ENCODE results near the gene SNF8.
A peak's percentile ranks its signal among the peaks of the same experiment; 100 is the strongest.

Gene SNF8

GRCh38 chr17:48893646-48894508 lies 50.8 kb downstream of the SNF8 start:
- H3K27ac ChIP-seq (ENCODE audit: insufficient read depth, low read length, poor library complexity, severe bottlenecking): no peak overlapping the region
- no peaks in the 10 kb centered on the region for H3K9me3 ChIP-seq (ENCODE audit: control insufficient read depth, low read length)
- peaks cover 25% of the 10 kb centered on the region for H3K36me3 ChIP-seq (ENCODE audit: control insufficient read depth, insufficient read depth, low read length)
- H3K27me3 ChIP-seq (replicated peaks; ENCODE audit: control insufficient read depth, insufficient read depth, low read length, poor library complexity, severe bottlenecking): no peaks in the 10 kb centered on the region
- peaks cover 11% of the 10 kb centered on the region for H3K4me1 ChIP-seq (ENCODE audit: control insufficient read depth, insufficient read depth, low read length, poor library complexity, severe bottlenecking)
- DNase-seq: no peak
- no peak overlapping the region for H3K4me3 ChIP-seq (ENCODE audit: insufficient read depth, low read depth, low read length, poor library complexity, severe bottlenecking)

DNA sequence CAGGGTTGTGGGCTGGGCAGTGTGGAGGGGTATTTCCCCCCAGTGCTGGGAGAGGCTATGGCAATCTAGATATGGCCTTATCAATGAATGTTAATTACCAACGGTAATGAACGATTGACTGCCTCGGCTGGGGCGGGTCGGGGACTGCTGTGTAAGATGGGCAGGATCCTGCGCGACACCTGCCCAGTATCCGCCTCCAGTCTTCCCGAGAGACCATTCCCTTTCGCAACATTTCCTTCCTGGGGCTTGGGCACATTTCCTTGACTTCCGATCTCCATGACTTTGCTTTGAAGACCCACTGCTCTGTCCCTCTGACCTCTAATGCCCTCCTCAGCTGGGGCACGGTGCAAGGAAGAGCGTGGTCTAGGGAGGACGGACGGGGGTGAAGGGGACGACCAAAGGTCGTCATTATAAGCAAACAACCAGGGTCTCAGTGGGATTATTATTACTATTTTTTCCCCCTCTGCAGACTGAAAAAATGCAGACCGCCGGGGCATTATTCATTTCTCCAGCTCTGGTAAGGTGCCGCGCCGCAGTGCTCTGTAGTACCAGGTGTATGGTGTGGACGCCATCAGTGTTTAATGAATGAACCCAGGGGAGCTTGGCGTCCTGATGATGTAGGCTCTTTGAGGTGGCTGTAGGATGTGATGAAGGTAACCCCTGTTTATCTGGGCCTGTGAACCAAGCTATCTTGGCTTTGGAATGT lies 51.5 kb downstream of the SNF8 start:
- H3K27me3 ChIP-seq (replicated peaks; ENCODE audit: control insufficient read depth, insufficient read depth, low read length, poor library complexity, severe bottlenecking): no peaks in the 10 kb centered on the region
- H3K4me1 ChIP-seq (ENCODE audit: control insufficient read depth, insufficient read depth, low read length, poor library complexity, severe bottlenecking): peaks cover 11% of the 10 kb centered on the region
- H3K27ac ChIP-seq (ENCODE audit: insufficient read depth, low read length, poor library complexity, severe bottlenecking): peak overlapping the region; percentile 68
- DNase-seq: no peak
- H3K36me3 ChIP-seq (ENCODE audit: control insufficient read depth, insufficient read depth, low read length): peaks cover 25% of the 10 kb centered on the region
- H3K9me3 ChIP-seq (ENCODE audit: control insufficient read depth, low read length): no peaks in the 10 kb centered on the region
- peak overlapping the region; percentile 50 for H3K4me3 ChIP-seq (ENCODE audit: insufficient read depth, low read depth, low read length, poor library complexity, severe bottlenecking)

- H3K27ac ChIP-seq (ENCODE audit: insufficient read depth, low read length, poor library complexity, severe bottlenecking): no peak overlapping the region
- no peak overlapping the region for H3K4me3 ChIP-seq (ENCODE audit: insufficient read depth, low read depth, low read length, poor library complexity, severe bottlenecking)
- peaks cover 11% of the 10 kb centered on the region for H3K4me1 ChIP-seq (ENCODE audit: control insufficient read depth, insufficient read depth, low read length, poor library complexity, severe bottlenecking)
- H3K27me3 ChIP-seq (replicated peaks; ENCODE audit: control insufficient read depth, insufficient read depth, low read length, poor library complexity, severe bottlenecking): no peaks in the 10 kb centered on the region
- H3K9me3 ChIP-seq (ENCODE audit: control insufficient read depth, low read length): no peaks in the 10 kb centered on the region
- H3K36me3 ChIP-seq (ENCODE audit: control insufficient read depth, insufficient read depth, low read length): peaks cover 6% of the 10 kb centered on the region
- no peak for DNase-seq
Observed at GRCh38 chr17:48890086-48890485, 54.6 kb downstream of the SNF8 start.

DNA sequence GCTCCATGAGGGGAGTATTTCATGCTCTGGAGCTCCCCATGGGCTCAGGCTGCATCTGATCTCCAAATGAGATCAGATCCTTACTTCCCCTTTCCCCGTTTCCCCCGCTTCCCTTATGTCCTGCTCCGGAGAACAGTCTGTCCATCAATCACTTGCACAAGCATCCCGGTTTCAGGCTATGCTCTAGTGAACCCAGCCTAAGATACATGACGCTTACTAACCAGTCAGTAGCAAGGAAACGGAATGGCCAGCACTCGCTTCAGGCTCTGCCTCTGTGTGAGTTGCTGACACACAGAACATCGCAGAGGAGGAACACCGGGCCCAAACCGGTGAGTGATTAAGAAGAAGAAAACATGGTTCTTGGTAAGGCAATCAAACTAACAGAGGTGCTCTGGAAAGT lies 61.5 kb downstream of the SNF8 start:
- Histone ChIP-seq H3K4me1 (ENCODE audit: control insufficient read depth, insufficient read depth, low read length, poor library complexity, severe bottlenecking) (peaks cover 3% of the 10 kb centered on the region), H3K27me3 (replicated peaks; ENCODE audit: control insufficient read depth, insufficient read depth, low read length, poor library complexity, severe bottlenecking) (no peaks in the 10 kb centered on the region), H3K4me3 (ENCODE audit: insufficient read depth, low read depth, low read length, poor library complexity, severe bottlenecking) (no peak overlapping the region), H3K36me3 (ENCODE audit: control insufficient read depth, insufficient read depth, low read length) (no peaks in the 10 kb centered on the region), H3K27ac (ENCODE audit: insufficient read depth, low read length, poor library complexity, severe bottlenecking) (no peak overlapping the region), H3K9me3 (ENCODE audit: control insufficient read depth, low read length) (no peaks in the 10 kb centered on the region)
- no peak for DNase-seq

GRCh38 chr17:48882272-48882671 lies 62.4 kb downstream of the SNF8 start:
- DNase-seq: no peak
- no peaks in the 10 kb centered on the region for H3K9me3 ChIP-seq (ENCODE audit: control insufficient read depth, low read length)

More at GRCh38 chr17:48882272-48882671, 62.4 kb downstream of the SNF8 start:
- Histone ChIP-seq H3K4me3 (ENCODE audit: insufficient read depth, low read depth, low read length, poor library complexity, severe bottlenecking) (no peak overlapping the region), H3K27me3 (replicated peaks; ENCODE audit: control insufficient read depth, insufficient read depth, low read length, poor library complexity, severe bottlenecking) (no peaks in the 10 kb centered on the region), H3K36me3 (ENCODE audit: control insufficient read depth, insufficient read depth, low read length) (no peaks in the 10 kb centered on the region), H3K27ac (ENCODE audit: insufficient read depth, low read length, poor library complexity, severe bottlenecking) (no peak overlapping the region), H3K4me1 (ENCODE audit: control insufficient read depth, insufficient read depth, low read length, poor library complexity, severe bottlenecking) (peaks cover 3% of the 10 kb centered on the region)
